Bronchial epithelial cell (primary cell): ENCODE measurements around the gene VEGFA. TPM values are rescaled to one million over a fixed set of nuclear protein-coding genes. Genes with fewer than 3 reads are reported as not detected.

Experiments used
- DNase-seq: peaks from one replicate; pipeline ENCODE4 v3.0.0-alpha.2; 2010; ENCODE audit warnings: low read depth
- FAIRE-seq: peaks from 2 replicates; lab custom pipeline; 2011; peaks lifted over from hg19 to GRCh38; lab: Jason Lieb, UNC
- H3K27me3 ChIP-seq: 2 replicates; pipeline ENCODE4 v1.5.1; 2011; ENCODE audit warnings: low read length; ENCODE audit not compliant: control insufficient read depth, insufficient read depth
- H3K36me3 ChIP-seq: 2 replicates; pipeline ENCODE4 v1.5.1; 2011; ENCODE audit warnings: low read length; ENCODE audit not compliant: control insufficient read depth, insufficient read depth
- H3K4me3 ChIP-seq: 2 replicates; pipeline ENCODE4 v1.5.1; 2011; ENCODE audit warnings: mild to moderate bottlenecking, low read depth, low read length, control low read depth
- total RNA-seq: library from RNA; depleted of rRNA; stranded (reverse); fragments of >200 nt; gene quantifications from 2 replicates; pipeline ENCODE4 v1.2.1, GENCODE V29; 2014
- TF ChIP-seq, protein P1 (sequence below): IDR thresholded peaks from 2 replicates; pipeline ENCODE4 v1.5.1; 2011; ENCODE audit warnings: mild to moderate bottlenecking, moderate library complexity, low read length, control low read depth, inconsistent platforms; ENCODE audit not compliant: insufficient read depth, severe bottlenecking

VEGFA gene
- total RNA-seq, 1 donor from 2014 or later: 391 TPM

GRCh38 chr6:43747784-43748183, 22.2 kb upstream of the VEGFA start:
- DNase-seq: no peak
- no peak for FAIRE-seq
- Histone ChIP-seq H3K27me3 (no peaks in the 10 kb centered on the region), H3K36me3 (no peaks in the 10 kb centered on the region), H3K4me3 (no peak overlapping the region)
- TF ChIP-seq, protein P1, sequence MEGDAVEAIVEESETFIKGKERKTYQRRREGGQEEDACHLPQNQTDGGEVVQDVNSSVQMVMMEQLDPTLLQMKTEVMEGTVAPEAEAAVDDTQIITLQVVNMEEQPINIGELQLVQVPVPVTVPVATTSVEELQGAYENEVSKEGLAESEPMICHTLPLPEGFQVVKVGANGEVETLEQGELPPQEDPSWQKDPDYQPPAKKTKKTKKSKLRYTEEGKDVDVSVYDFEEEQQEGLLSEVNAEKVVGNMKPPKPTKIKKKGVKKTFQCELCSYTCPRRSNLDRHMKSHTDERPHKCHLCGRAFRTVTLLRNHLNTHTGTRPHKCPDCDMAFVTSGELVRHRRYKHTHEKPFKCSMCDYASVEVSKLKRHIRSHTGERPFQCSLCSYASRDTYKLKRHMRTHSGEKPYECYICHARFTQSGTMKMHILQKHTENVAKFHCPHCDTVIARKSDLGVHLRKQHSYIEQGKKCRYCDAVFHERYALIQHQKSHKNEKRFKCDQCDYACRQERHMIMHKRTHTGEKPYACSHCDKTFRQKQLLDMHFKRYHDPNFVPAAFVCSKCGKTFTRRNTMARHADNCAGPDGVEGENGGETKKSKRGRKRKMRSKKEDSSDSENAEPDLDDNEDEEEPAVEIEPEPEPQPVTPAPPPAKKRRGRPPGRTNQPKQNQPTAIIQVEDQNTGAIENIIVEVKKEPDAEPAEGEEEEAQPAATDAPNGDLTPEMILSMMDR: no peak

DNA sequence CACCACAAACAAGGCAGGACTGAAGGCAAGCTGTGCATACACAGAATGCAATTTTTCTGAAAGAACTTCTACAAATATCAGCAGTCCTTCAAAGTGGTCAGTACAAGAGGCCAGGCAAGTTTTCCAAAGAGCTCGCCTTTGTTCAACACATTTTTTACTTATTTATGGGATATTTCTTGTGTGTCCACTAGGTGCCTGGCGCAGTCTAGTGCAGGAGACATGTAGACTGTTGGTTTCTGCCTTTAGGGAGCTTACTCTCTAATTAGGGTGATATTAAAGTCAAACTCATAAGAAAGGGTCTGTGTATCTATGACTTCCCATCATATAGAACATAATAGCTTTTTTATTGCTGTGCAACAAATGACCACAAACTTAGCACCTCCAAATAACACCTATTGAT, 21.2 kb upstream of the VEGFA start:
- Histone ChIP-seq H3K4me3 (no peak overlapping the region), H3K27me3 (no peaks in the 10 kb centered on the region), H3K36me3 (no peaks in the 10 kb centered on the region)
- no peak for FAIRE-seq
- TF ChIP-seq, protein P1: no peak
- no peak for DNase-seq

DNA sequence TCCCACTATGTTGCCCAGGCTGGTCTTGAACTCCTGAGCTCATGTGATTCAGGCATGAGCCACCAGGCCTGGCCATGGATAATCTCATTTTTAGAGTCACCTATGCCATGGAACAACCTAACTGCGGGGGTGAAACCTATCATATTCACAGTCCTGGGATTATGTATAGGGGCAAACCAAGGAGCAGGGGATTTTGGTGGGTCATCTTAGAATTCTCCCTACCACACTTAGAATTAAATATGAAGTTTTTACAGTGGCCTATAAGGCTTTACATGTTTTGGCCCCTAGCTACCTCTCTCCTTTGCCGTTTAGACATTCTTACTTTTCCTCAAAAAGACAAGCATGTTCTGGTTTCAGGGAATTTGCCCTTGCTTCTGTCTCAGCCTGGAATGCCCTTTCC, 20.6 kb upstream of the VEGFA start:
- TF ChIP-seq, protein P1: no peak
- FAIRE-seq (no peak), DNase-seq (no peak)
- no peaks in the 10 kb centered on the region for H3K27me3 ChIP-seq
- H3K36me3 ChIP-seq: no peaks in the 10 kb centered on the region
- H3K4me3 ChIP-seq: no peak overlapping the region

DNA sequence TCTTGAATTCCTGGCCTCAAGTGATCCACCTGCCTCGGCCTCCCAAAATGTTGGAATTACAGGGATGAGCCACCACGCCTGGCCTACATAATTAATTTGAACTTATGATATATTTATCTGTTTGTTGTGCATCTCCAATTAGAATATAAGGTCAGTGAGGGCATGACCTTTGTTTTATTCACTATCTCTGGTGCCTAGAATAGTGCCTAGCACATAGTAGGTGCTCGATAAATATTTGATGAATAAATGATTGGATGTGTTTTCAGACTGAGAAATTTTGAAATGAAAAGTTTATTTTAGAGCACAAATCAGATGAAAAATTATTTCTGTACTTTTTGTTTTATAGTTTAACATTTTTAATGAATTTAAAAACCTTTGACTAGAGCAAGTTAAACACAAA, 19.4 kb upstream of the VEGFA start:
- DNase-seq (no peak), FAIRE-seq (no peak)
- Histone ChIP-seq H3K36me3 (no peaks in the 10 kb centered on the region), H3K27me3 (no peaks in the 10 kb centered on the region), H3K4me3 (no peak overlapping the region)
- TF ChIP-seq, protein P1: no peak

- Histone ChIP-seq H3K27me3 (no peaks in the 10 kb centered on the region), H3K36me3 (no peaks in the 10 kb centered on the region), H3K4me3 (no peak overlapping the region)
- DNase-seq (no peak), FAIRE-seq (no peak)
- TF ChIP-seq, protein P1: no peak
Measured at GRCh38 chr6:43753570-43754183, 16.3 kb upstream of the VEGFA start.
